Keratinocyte (primary cell): ENCODE results near the gene POM121L2. TPM values are rescaled to one million over a fixed set of nuclear protein-coding genes. Genes with fewer than 3 reads are reported as not detected.

Experiments used
- DNase-seq: peaks from one replicate; pipeline ENCODE4 v3.0.0-alpha.2; 2011; ENCODE audit warnings: low read depth, missing footprints, low spot score
- FAIRE-seq: peaks from 2 replicates; lab custom pipeline; 2011; peaks lifted over from hg19 to GRCh38; lab: Jason Lieb, UNC
- H2AFZ ChIP-seq: 2 replicates; pipeline ENCODE4 v1.6.0; 2012; ENCODE audit warnings: low read length, control low read depth, inconsistent platforms; ENCODE audit not compliant: control insufficient read depth
- H3K27ac ChIP-seq: 2 replicates; pipeline ENCODE4 v1.5.1; 2011; ENCODE audit warnings: low read length; ENCODE audit not compliant: control insufficient read depth, insufficient read depth
- H3K27me3 ChIP-seq: 3 replicates; pipeline ENCODE4 v1.6.0; 2011; ENCODE audit warnings: low read length; ENCODE audit not compliant: control insufficient read depth, insufficient read depth; ENCODE audit errors: extremely low read depth
- H3K36me3 ChIP-seq, 2 experiments: 2 replicates in 1 of 2; 3 replicates in 1 of 2; pipeline ENCODE4 v1.5.1; 2011; ENCODE audit warnings: low read length in 2 of 2, mild to moderate bottlenecking in 1 of 2; ENCODE audit not compliant: control insufficient read depth in 2 of 2, insufficient read depth in 2 of 2; ENCODE audit errors: extremely low read depth in 1 of 2
- H3K4me1 ChIP-seq: 3 replicates; pipeline ENCODE4 v1.5.1; 2011; ENCODE audit warnings: low read length; ENCODE audit not compliant: control insufficient read depth, insufficient read depth; ENCODE audit errors: extremely low read depth
- H3K4me2 ChIP-seq: 3 replicates; pipeline ENCODE4 v1.6.0; 2011; ENCODE audit warnings: low read depth, low read length; ENCODE audit not compliant: control insufficient read depth, insufficient read depth; ENCODE audit errors: extremely low read depth
- H3K4me3 ChIP-seq, 3 experiments: fragments of 200-600 bp in 1 of 3; sonication (generic) in 1 of 3; 2 replicates in 2 of 3; 3 replicates in 1 of 3; pipeline ENCODE4 v1.5.1; 2011 to 2016; ENCODE audit warnings: low read length in 3 of 3, mild to moderate bottlenecking in 3 of 3, control low read depth in 2 of 3, inconsistent platforms in 1 of 3, low read depth in 1 of 3, mixed read lengths in 1 of 3, mixed run types in 1 of 3, moderate library complexity in 1 of 3; ENCODE audit not compliant: control insufficient read depth in 2 of 3, insufficient read depth in 2 of 3; ENCODE audit errors: extremely low read depth in 1 of 3
- H3K79me2 ChIP-seq: 2 replicates; pipeline ENCODE4 v1.6.0; 2012; ENCODE audit warnings: low read length; ENCODE audit not compliant: control insufficient read depth, insufficient read depth
- H3K9ac ChIP-seq: 3 replicates; pipeline ENCODE4 v1.6.0; 2011; ENCODE audit warnings: low read length; ENCODE audit not compliant: control insufficient read depth, insufficient read depth; ENCODE audit errors: extremely low read depth
- H3K9me1 ChIP-seq: 3 replicates; pipeline ENCODE4 v1.6.0; 2011; ENCODE audit warnings: low read length; ENCODE audit not compliant: control insufficient read depth, insufficient read depth; ENCODE audit errors: extremely low read depth
- H3K9me3 ChIP-seq: 2 replicates; pipeline ENCODE4 v1.5.1; 2012; ENCODE audit warnings: low read depth, low read length; ENCODE audit not compliant: control insufficient read depth
- H4K20me1 ChIP-seq: 3 replicates; pipeline ENCODE4 v1.6.0; 2011; ENCODE audit warnings: low read length; ENCODE audit not compliant: control insufficient read depth, insufficient read depth; ENCODE audit errors: extremely low read depth
- CTCF ChIP-seq, 3 experiments: IDR thresholded peaks in 1 of 3; conservative IDR thresholded peaks in 1 of 3; optimal IDR thresholded peaks in 1 of 3; 2 replicates in 2 of 3; 3 replicates in 1 of 3; pipeline versions ENCODE3 to v1.5.1; 2011; ENCODE audit warnings: low read length in 3 of 3, mild to moderate bottlenecking in 3 of 3, moderate library complexity in 2 of 3, control low read depth in 1 of 3, inconsistent platforms in 1 of 3; ENCODE audit not compliant: insufficient read depth in 2 of 3; ENCODE audit errors: extremely low read depth in 1 of 3
- EZH2 ChIP-seq: IDR thresholded peaks from one replicate; pipeline ENCODE4 v1.6.1; 2012; ENCODE audit warnings: inconsistent platforms, mild to moderate bottlenecking, low read length, moderate library complexity
- dilution Hi-C: fragments of 300-500 bp; cut with MboI; formaldehyde crosslinking; loops from one replicate; pipeline ENCODE4 v1.7.0; 2020; ENCODE audit warnings: low sequenced_read_pairs; ENCODE audit not compliant: extremely low pct_ligation_motif_present
- polyA plus RNA-seq, 5 experiments: library from polyadenylated mRNA; depleted of rRNA in 3 of 5; stranded (reverse) in 3 of 5; stranded (forward) in 1 of 5; unstranded in 1 of 5; fragments of >200 nt; gene quantifications; 1 replicate in 1 of 5; 2 replicates in 3 of 5; 3 replicates in 1 of 5; pipeline versions ENCODE4 v1.2.1 to v1.2.3, GENCODE V29; 2011 to 2012; ENCODE audit warnings: missing spikeins in 2 of 5, low read depth in 1 of 5, low replicate concordance in 1 of 5

POM121L2 gene
- polyA plus RNA-seq, 1 donor (not counting 4 experiments of a cell fraction or from before 2014, with no cell fraction given): not detected

GRCh38 chr6:27281105-27281539 lies 31.0 kb downstream of the POM121L2 start:
- Histone ChIP-seq H3K9ac (no peak overlapping the region), H3K27ac (no peak overlapping the region), H3K4me2 (peak overlapping the region; percentile 80), H3K79me2 (no peaks in the 10 kb centered on the region), H3K4me1 (peaks cover 3% of the 10 kb centered on the region), H3K4me3 (peak overlapping the region; percentile 29 to 74 (median 74)), H3K9me1 (no peaks in the 10 kb centered on the region), H4K20me1 (no peaks in the 10 kb centered on the region), H3K9me3 (no peaks in the 10 kb centered on the region), H2AFZ (peak overlapping the region; percentile 32), H3K36me3 (no peaks in the 10 kb centered on the region), H3K27me3 (peaks cover 24% of the 10 kb centered on the region)
- dilution Hi-C loops: no loop called here
- FAIRE-seq: no peak
- no peak for TF ChIP-seq CTCF (optimal IDR thresholded peaks at IDR 0.05 in 1 of 3, IDR thresholded peaks at IDR 0.05 in 1 of 3, conservative IDR thresholded peaks at IDR 0.05 in 1 of 3; ENCODE audit: extremely low read depth in 1 of 3, insufficient read depth in 2 of 3, low read length in 3 of 3)
- TF ChIP-seq EZH2: no peak
- no peak for DNase-seq

- H3K9me3 ChIP-seq: no peaks in the 10 kb centered on the region
- no peaks in the 10 kb centered on the region for H3K9me1 ChIP-seq
- peaks cover 24% of the 10 kb centered on the region for H3K27me3 ChIP-seq
- TF ChIP-seq EZH2: no peak
- TF ChIP-seq CTCF (optimal IDR thresholded peaks at IDR 0.05 in 1 of 3, IDR thresholded peaks at IDR 0.05 in 1 of 3, conservative IDR thresholded peaks at IDR 0.05 in 1 of 3; ENCODE audit: extremely low read depth in 1 of 3, insufficient read depth in 2 of 3, low read length in 3 of 3): no peak
- peaks cover 6% of the 10 kb centered on the region for H3K4me1 ChIP-seq
- FAIRE-seq: no peak
- dilution Hi-C loops: no loop called here
- H3K36me3 ChIP-seq: no peaks in the 10 kb centered on the region
- H3K9ac ChIP-seq: no peak overlapping the region
- H3K27ac ChIP-seq: no peak overlapping the region
- H2AFZ ChIP-seq: peak overlapping the region; percentile 32
- no peaks in the 10 kb centered on the region for H4K20me1 ChIP-seq
- peak overlapping the region; percentile 80 for H3K4me2 ChIP-seq
- H3K79me2 ChIP-seq: no peaks in the 10 kb centered on the region
- no peak for DNase-seq
- peak overlapping the region; percentile 29 to 74 (median 74) for H3K4me3 ChIP-seq
Measured at GRCh38 chr6:27280540-27281000, 31.5 kb downstream of the POM121L2 start.
